ENCODE results near the gene OR4K1. TPM values are rescaled to one million over a fixed set of nuclear protein-coding genes. Genes with fewer than 3 reads are reported as not detected.

Gene OR4K1
- total RNA-seq, 1 donor from 2014 or later: not detected

DNA sequence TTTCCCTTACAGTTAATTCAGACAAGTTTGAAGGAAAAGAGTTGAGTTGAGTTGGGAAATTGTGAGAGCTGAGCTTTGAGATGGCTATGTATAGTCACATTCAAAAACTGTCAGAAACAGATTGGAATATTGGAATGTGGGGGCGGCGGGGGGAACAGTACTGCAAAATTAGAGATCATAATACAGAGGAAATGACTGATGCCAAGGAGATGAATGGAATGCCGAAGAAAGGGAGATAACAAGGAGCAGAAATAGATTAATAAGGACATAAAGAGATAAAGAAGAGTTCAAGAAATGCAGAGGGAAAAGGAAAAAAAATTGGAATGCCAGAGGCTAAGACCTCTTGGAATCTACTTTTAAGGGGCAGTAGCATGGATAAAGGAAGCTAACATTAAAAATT lies 13.5 kb upstream of the OR4K1 start:
- no peak for DNase-seq (ENCODE audit: low read depth)

DNA sequence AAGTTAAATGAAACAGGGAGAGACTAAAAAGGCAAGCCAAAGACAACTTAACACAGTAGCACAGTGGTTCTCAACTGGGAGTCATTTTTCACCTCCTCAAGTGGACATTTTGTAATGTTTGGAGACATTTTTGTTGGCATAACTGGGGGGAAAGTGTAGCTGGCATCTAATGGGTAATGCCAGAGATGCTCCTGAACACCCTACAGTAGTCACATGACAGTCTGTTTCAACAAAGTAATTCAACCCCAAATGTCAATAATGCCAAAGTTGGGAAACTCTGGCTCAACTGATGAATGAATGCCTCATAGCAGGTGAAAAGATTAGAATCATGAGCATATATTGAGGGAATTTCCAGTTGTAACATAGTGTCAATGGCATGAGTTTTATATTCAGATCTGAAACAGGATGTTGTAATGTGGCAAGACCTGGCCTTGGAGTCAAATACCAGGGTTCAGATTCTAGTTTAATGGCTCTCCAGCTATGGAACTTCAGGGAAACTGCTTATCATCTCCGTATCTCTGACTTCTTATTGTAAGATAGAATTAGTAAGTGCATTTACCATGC lies 12.7 kb upstream of the OR4K1 start:
- no peak overlapping the region for H3K4me3 ChIP-seq (ENCODE audit: low read depth, low read length)
- TF ChIP-seq, protein P1, sequence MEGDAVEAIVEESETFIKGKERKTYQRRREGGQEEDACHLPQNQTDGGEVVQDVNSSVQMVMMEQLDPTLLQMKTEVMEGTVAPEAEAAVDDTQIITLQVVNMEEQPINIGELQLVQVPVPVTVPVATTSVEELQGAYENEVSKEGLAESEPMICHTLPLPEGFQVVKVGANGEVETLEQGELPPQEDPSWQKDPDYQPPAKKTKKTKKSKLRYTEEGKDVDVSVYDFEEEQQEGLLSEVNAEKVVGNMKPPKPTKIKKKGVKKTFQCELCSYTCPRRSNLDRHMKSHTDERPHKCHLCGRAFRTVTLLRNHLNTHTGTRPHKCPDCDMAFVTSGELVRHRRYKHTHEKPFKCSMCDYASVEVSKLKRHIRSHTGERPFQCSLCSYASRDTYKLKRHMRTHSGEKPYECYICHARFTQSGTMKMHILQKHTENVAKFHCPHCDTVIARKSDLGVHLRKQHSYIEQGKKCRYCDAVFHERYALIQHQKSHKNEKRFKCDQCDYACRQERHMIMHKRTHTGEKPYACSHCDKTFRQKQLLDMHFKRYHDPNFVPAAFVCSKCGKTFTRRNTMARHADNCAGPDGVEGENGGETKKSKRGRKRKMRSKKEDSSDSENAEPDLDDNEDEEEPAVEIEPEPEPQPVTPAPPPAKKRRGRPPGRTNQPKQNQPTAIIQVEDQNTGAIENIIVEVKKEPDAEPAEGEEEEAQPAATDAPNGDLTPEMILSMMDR (IDR thresholded peaks at IDR 0.05; ENCODE audit: insufficient read depth, low read length, poor library complexity, severe bottlenecking): no peak
- H3K27me3 ChIP-seq (ENCODE audit: control insufficient read depth, insufficient read depth, low read length): no peaks in the 10 kb centered on the region
- no peaks in the 10 kb centered on the region for H3K36me3 ChIP-seq (ENCODE audit: control insufficient read depth, insufficient read depth, low read length)
- DNase-seq (ENCODE audit: low read depth): no peak

More for the DNA sequence above, 13.5 kb upstream of the OR4K1 start:
- TF ChIP-seq, protein P1 (IDR thresholded peaks at IDR 0.05; ENCODE audit: insufficient read depth, low read length, poor library complexity, severe bottlenecking): no peak
- H3K36me3 ChIP-seq (ENCODE audit: control insufficient read depth, insufficient read depth, low read length): no peaks in the 10 kb centered on the region
- no peaks in the 10 kb centered on the region for H3K27me3 ChIP-seq (ENCODE audit: control insufficient read depth, insufficient read depth, low read length)
- H3K4me3 ChIP-seq (ENCODE audit: low read depth, low read length): no peak overlapping the region

DNA sequence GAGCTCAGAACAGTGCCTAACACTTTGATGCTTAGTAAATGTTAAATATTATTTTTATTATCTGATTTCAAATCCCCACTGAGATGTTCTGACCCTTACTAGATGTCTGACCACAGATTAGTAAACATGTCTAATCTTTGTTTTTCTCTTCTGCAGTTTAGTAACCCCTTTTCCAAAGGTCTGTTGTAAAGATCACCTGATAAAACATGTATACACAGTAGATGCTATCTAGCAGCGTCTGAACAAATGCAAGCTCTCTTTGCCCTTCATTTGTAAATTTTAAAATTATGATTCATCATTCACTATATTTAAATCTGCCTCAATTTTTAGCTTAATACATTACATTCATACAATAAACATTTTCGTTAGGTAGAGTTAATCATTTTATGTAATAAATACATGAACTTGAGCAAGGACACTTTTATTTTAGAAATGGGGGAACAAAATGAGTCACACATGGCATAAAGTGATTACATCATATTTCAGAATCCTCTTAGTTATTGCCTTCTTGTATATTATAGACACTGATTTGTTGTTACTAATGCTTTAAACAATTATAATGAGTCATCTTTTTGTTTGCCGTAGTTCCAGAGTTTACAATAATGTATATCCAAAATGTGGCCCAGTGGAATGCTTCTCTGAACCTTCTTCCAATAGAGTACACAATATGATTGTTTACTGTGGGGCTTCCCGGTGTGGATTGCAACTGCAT lies 12.0 kb upstream of the OR4K1 start:
- Histone ChIP-seq H3K4me3 (ENCODE audit: low read depth, low read length) (no peak overlapping the region), H3K27me3 (ENCODE audit: control insufficient read depth, insufficient read depth, low read length) (no peaks in the 10 kb centered on the region), H3K36me3 (ENCODE audit: control insufficient read depth, insufficient read depth, low read length) (no peaks in the 10 kb centered on the region)
- DNase-seq (ENCODE audit: low read depth): no peak
- TF ChIP-seq, protein P1 (IDR thresholded peaks at IDR 0.05; ENCODE audit: insufficient read depth, low read length, poor library complexity, severe bottlenecking): no peak

DNA sequence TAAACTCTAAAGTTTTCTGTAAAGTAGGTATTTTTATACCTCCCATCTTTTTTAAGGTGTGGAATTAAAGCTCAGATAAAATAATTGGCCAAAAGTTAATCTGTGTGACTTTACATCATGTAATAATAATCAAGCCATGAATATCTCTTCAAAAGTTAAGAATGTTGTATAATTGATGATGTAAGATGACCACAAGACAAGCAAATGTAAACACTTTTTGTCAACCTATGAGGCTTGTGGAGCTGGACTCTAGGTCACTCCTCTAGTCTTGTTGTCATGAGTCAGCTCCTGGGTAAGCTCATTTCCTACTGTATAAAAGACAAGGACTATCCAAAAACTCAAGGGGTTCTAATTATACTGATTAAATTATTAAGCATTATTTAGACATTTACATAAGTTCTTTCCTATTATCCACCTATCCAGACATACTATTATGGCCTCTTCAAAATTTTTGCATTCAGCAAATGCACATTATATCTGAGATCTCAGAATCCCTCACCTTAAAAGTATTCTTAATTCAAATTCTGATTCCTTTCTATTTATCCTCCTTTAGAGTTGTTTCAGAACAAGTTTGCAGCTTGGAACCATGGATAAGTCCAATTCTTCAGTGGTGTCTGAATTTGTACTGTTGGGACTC lies 10.6 kb upstream of the OR4K1 start, which contains the start of gene OR4K5:
OR4K5 (plus strand) TSS at position 587 of the 637 bp plus-strand sequence; CDS start at position 587, 0 bp downstream.
- TF ChIP-seq, protein P1 (IDR thresholded peaks at IDR 0.05; ENCODE audit: insufficient read depth, low read length, poor library complexity, severe bottlenecking): no peak
- DNase-seq (ENCODE audit: low read depth): no peak
- Histone ChIP-seq H3K36me3 (ENCODE audit: control insufficient read depth, insufficient read depth, low read length) (no peaks in the 10 kb centered on the region), H3K4me3 (ENCODE audit: low read depth, low read length) (no peak within 1 kb of the TSS), H3K27me3 (ENCODE audit: control insufficient read depth, insufficient read depth, low read length) (no peaks in the 10 kb centered on the region)

DNA sequence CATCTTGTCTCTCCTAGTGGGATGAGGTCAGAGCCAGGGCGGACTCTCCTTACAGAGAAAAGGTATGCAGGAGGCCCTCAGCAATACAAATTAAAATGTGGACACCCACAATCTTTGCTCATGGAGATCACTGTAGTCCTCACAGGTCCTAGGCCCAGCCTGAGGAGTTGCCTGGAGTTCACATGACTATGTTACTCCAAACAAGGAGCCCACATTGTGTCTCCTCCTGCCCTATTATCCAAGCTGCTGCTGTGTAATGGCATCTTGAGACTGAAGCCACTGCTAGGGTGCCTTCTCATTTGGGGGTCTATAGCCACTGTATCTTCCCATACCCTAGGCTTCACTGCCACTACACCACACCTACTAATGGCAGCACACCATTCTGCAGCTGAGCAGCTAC lies 11.0 kb downstream of the OR4K1 start:
- TF ChIP-seq, protein P1 (IDR thresholded peaks at IDR 0.05; ENCODE audit: insufficient read depth, low read length, poor library complexity, severe bottlenecking): no peak
- no peak for DNase-seq (ENCODE audit: low read depth)
- H3K4me3 ChIP-seq (ENCODE audit: low read depth, low read length): no peak overlapping the region
- H3K27me3 ChIP-seq (ENCODE audit: control insufficient read depth, insufficient read depth, low read length): no peaks in the 10 kb centered on the region
- no peaks in the 10 kb centered on the region for H3K36me3 ChIP-seq (ENCODE audit: control insufficient read depth, insufficient read depth, low read length)
